OCI-M1 (cell line): ENCODE results near the gene FGF21.

Experiments
- DNase-seq: peaks from one replicate; lab custom pipeline; 2025; lab: John Stamatoyannopoulos, UW

FGF21 gene

DNA sequence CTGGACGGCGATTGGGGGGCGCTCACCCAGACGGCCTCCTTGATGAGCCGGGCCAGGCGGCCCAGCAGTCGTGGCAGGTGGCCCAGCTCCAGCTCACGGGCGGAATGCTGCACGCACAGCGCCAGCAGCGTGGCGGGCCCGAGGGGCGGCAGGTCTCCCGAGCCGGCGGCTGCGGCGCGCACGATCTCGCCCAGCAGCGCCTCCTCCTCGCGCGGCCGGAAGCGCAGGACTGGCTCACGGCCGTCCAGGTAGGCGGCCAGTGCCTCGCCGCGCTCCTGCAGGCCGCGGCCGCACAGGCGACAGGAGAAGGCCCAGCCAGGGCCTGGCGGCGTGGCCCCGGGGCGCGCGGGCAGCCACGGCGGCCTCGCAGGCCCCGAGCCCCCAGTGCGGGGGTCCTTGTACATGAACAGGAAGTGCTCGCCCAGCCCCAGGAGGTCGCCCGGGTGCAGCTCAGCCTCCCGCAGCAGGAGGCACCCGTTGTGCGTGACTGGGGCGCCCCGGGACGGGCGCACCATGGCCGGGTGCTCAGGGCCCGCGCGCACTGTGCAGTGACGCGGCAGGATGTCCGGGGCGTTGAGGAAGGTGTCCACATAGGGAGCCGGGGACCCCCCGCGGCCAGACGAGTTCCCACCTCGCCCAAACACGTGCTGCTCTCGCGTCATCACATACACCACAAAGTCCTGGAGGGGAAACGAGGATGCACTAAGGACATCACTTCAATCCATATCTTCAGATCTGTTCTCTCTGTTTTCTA, 26.2 kb upstream of the FGF21 start:
- DNase-seq = no peak

DNA sequence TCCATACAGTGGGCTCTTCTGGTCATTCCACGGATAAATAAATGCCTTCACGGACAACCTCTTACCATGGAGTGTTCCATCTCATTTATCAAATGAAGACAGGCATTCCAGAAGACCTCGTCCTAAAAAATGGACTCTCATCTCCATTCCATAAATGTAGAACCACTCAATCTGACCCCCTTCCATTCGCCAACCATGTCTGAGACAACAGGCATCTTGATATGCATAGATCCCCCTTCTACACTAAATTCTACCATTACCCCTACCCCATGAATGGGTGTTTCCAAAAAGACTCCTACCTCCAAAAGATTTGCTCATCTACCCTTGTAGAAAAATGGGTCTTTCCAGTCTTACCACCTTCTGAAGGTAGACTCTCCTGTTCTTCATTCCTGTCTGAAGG, 23.9 kb upstream of the FGF21 start:
- DNase-seq = no peak

DNA sequence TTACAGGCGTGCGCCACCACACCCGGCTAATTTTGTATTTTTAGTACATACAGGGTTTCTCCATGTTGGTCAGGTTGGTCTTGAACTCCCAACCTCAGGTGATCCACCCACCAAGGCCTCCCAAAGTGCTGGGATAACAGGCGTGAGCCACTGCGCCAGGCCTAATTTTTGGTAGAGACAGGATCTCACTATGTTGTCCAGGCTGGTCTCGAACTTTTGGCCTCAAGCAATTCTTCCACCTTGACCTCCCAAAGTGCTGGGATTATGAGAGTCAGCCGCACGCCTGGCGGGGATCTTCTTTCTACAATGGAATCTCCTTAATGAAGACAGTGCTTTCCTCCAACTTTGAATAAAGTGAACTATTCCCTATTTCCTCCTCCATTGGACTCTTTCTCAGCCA, 20.7 kb upstream of the FGF21 start:
- DNase-seq = no peak

DNA sequence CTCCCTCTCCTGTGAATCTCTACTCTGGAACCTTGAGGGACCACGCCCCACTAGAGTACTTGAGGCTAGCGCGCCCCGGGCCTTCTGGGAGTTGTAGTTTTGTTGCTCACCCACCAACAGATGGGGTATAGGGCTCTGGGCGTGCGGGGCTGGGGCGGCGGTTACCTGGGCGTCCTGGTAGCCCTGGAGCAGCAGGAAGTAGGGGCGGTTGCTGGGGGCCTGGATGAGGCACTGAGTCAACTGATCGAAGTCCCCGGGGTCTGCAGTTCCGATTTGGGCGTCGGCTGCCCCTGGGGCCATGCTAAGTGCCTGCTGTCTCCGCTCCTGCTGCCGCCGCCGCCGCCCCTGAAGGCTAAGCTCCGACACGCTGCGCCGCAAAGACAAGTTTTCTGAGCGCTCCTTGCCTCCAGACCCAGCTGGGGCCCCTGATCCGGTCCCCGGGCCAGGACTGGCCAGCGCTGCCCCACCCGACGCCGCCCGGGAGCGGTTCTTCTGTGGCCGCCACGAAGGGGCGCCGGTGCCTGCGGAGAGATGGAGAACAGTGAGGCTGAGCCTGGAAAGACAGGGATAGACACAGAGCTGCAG, 20.2 kb upstream of the FGF21 start:
- no peak for DNase-seq

DNA sequence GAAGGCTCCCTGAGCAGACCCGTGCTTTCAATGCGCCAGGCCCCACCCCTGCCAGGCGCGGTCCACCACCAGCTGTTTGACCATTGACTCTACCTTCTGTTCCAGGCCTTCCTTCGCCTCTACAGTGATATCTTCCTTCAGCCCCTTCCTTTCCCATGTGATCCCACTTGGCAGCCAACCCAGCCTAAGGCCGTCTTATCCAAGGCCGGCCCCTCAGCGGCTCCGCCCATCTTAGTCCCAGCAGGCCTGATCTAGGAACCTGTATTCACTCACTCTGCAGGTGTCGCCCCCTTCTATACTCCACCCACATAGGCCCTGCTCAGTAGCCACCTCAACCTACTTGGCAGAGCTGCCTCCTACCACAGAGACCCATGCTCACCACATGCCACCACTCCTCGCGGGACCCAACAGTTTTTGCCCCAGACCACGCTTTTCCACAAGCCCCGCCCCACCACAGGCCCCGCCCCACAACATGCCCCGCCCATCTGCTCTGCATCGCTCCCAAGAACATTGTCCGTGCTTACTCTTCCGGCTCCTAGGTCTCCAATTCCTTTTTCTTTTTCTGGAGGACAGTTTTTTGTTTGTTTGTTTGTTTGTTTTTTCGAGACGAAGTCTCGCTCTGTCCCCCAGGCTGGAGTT, 17.8 kb upstream of the FGF21 start:
- no peak for DNase-seq

DNA sequence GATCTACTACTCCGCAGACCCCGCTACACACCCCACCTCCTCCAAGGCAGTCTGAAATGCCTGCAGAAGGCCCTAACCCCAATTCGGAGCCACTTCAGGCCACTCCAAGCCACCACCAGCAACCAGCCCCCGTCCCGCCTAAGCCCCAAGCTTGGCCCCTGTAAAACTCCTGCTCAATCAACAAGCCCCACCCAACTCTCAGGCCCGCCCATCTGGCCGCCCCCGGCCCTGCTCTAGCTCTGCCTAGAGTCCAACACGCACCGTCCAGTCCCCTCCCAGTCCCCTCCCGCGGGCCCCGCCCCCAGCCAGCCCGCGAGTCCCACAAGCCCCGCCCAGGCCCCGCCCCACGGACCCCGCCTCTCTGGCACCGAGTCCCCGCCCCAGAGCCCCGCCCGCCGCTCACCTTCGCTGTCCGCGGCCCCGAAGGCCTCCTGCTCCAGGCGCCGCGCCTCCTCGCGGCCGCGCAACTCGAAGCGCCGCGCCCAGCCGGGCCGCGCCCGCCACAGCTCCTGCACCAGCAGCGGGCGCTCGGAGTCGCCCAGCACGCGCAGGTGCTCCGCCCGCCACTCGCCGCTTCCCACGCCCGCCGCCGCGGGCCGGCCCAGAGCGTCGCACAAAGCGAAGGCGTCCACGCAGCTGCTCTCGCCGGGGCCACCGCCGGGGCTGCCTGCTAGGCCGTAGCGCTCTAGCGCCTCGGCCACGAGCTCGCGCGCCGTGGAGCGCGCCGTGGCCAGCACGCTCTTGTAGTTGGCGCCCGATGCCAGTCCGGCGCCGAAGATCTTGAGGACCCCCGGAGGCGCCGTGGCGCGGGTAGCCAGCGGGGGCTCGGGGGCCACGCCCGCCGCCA, 16.5 kb upstream of the FGF21 start:
- peak; percentile 93 for DNase-seq

DNA sequence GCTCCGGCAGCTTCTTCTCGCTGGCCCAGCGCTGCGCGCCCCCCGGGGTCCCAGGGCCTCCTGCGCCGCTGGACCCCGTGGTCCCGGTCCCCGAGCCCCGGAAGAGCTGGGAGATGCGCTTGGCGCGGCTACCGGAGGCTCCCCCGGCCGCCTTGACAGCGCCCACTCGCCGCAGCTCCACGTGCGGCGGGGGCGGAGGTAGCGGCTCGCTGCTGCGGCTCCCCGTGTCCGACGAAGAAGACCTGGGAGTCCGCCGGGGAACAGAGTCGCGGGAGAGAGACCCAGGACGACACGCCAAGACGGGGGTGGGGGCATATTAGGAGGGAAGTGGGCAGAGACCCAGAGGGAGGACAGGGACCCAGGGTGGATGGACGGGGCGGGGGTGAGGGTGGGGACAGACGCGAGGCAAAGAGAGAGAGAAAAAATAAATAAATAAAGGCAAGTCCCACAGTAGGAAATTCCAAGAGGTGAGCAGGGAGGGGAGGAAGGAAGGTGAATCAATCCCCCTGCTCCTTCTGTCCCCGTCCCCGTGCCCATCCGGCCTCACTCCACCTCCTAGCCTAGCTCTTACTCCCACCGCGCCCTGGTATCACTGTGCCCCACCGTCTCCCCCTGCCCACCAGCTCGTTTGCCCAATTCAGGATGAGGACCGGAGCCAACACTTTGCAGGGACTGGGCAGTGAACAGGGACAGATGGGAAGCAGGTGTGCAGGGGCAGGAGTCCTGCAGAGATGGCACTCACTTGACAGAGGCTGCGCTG, 15.7 kb upstream of the FGF21 start:
- DNase-seq = no peak

DNA sequence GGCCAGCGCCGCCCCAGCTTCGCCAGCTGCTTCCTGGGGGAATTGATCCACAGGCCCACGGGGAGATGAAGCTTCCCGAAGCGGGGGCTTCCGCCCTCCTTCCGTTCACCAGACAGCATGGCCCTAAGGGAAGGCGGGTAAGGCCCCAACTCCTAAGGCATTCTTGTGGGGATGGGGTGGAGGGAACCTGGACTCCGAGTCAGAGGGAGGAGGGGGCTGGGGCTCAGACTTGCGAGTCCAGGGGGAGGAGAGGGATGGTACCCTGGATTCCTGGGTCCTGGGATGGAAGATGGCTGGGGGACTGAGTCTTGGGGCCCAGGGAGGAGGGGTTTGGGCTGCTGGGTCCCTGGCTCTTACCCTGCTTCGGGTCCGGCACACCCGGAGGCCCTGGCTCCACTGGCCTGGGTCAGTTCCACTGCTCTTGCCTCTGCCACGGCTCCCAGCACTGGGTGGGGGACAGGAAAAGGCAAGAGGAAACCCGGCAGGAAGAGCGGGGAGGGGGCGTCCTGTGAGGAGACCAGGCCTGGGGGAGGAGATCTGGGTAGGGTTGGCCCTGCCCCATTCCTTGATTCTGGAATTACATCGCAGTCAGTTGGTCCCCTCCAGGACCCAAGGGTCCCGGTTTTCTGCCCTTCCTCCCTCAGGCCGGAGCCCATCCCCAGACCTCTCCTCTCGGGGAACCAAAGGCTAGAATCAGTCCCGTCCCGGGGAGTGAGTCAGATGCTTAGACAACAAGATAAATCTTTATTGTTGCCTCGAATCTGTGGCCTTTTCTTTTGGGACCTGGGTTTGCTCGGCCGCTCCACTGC, 15.0 kb upstream of the FGF21 start, which contains the start of gene RASIP1:
Gene RASIP1, minus strand, starts transcription at position 447 of the 809 bp plus-strand sequence. Its CDS starts 328 bp downstream, at position 119.
- no peak for DNase-seq

DNA sequence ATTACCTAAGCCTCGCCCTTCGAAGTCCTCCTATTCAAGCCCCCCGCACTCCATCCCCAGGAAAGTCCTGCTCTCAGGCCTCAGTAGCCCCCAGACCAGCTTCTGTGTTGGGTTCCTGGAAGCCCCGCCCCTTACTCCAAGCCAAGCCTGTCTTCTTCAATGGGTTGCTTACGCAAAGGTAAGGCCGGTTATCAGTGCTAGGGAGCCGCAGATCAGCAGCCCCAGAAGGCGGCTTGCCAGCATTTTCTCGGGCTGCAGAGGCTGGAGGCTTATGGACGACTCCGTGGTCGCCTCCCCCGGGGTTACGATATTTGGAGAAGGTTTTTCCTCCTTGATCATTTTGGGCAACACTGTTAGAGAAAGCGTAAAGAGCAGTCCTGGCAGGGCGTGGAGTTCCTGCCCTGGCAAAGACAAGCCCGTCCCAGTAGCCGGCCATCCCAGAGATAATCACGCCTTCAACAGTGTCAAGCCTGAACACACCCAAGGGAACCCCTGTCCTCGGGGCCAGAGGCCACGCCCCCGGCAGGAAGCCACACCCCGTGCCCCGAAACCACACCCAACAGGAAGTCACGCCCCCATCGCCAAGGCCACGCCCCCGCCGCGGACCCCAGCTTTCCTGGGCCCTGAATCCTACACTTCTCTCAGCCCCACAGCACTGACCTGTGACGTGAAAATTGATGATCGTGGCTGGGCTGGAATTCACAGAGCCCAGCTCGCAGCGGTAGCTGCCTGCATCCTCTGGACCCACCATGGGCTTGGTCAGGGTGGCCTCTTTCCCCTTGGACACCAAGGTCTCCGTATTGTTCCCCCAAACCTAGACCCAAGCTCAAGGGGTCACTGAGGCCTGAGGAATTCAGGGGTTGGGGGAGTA, 14.0 kb upstream of the FGF21 start:
- DNase-seq = peak; percentile 41

DNA sequence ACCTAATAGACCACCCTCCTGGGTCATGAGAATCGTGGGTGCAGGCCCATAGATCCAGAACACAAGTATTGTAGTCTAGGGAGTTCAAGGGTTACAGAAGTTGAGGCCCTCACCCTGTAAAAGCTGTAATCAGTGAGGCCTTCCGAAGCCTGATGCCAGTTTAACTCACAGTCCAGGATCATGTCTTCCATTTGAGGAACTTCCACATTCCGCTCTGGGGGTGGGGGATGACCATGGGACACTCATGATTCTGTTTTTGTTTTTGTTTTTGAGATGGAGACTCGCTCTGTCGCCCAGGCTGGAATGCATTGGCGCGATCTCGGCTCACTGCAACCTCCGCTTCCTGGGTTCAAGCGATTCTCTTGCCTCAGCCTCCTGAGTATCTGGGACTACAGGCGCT, 13.2 kb upstream of the FGF21 start:
- no peak for DNase-seq

DNA sequence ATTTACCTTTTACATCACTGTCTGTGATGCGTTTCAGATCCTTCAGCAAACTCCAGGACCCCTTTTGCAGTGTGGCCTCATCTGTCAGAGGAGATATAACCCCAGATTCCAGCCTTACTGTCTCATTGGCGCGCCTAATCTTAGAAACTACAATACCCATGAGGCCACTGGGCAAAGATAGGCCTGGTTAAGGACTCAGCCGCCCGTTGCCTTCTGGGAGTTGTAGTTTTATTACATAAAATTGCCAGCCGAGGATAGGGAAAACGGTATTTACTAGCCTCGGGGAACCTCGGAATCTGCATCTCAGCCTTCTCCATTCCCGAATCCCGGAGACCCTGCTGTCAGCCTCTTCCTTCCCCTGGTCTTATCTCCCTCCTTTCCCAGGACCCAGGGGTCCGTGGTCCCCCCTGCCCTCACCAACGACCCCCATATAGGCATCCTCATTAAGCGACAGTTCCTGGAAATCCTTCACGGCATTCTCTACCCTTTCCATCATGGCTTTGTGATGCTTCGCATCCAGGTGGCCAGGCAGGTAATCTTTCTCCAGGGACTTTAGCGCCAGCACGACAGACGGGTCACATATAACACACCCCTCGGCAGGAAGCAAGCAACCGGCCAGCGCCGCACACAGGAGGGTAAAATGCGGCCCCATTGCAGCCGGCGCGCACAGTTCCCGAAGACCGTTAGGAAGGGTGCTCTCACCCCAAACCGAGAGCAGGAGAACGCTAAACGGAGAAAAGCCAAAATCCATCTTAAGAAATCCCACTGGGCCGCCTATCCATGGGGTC, 9.9 kb upstream of the FGF21 start:
- peak; percentile 77 for DNase-seq

DNA sequence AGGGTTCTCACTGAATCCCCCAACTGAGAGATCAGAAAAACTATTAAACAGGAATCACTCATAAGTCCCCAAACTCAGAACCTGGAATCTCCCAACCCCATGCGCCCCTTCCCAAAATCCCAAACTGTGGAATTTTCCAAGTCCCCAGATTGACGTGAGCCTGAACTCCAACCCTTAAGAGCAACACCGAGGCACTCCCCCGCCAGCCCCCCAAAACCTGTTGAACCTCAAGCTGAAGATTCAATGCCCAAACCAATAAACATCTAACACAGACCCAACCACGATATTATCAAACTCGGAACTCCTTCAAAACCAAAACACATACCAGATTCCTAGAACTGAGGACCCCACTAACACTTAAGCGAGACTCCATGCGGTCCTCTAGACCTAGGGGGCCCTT, 9.2 kb upstream of the FGF21 start:
- DNase-seq = no peak

DNA sequence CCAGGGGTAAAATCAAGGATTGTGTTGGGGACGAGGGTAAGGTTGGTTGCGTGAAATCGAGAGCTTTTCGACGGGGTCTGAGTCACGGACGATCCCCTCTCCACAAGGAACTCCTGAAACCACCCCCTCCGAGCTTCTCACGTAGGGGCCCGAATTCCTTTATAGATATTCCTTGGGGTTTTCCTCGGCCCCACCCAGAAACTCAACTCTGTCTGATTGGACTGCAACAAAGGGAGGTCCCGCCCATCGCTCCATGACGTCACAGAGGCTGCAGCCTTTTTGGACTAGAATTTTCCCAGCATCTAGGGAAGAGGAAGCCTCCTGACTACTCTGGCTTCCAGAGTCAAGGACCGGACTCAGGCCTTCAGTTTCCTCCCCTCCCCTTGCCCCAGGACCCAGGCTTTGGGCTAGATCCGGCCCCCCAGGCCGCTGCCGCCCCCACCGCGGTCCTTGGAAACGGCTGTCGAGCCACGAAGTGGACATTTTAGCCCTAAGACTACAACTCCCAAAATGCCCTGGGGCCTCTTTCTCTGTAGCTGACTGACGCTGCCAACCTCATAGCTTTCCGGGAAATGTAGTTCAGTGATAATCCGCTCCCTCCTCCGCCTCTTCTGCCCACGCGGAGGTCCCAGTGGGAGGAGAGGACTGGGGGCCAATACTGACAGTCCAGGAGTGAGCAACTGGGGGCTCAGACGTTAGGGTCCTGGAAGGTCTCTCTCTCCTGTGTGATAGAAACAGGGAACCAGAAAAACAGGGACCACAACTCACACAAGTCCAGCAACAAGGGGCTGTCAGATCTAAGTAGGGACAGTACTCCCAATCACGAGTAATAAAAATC, 8.4 kb upstream of the FGF21 start, which contains the start of gene IZUMO1:
Gene IZUMO1, minus strand, starts transcription at position 172 of the 838 bp plus-strand sequence. CDS start 1,050 bp downstream, outside the sequence.
- peak; percentile 83 for DNase-seq

DNA sequence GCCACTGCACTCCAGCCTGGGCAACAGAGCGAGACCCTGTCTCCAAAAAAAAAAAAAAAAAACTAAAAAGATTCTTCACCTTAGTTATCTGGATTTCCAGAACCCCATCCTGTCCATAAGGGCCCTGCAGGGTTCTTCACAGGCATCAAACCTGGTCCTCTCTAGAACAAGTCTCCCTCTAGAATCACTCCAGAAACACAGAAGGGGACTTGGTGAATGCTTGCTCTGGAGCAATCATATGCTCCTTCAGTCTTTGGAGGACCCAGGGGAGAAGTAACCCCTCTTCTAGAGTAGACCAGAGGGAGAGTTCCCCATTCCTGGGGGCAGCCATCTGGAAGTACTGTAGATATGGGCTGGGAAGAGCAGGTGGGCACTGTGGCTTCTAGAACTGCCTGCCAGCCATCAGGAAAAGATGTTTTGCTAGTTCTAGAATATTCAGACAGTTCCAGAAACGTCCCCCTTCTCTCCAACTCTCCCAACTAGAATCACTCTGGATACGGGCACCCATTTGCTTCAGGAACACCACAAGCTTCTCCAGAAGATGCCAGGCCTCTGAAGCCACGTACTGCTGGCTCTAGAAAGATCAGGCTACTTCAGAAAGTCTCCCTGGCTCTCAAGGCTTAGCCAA, 5.6 kb upstream of the FGF21 start:
- DNase-seq = no peak

DNA sequence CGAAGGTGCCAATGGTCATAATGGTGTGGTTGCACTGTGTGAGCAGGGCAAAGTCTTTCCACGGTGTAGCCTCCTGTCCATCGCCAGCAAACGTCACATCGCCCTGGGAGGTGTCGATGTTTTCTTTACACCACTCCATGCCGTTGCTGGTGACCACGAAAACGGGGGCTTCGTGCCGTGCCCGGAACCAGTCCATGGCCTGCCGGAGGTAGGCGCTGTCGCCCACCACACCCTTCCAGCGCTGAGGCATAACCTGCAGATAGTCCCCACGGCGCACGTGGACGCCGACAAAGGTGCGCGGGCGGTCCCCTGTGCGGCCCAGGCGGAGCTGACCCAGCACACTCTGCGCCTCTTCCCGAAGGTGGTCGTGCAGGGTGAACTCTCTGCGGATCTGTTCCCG, 5.0 kb upstream of the FGF21 start:
- DNase-seq = no peak

DNA sequence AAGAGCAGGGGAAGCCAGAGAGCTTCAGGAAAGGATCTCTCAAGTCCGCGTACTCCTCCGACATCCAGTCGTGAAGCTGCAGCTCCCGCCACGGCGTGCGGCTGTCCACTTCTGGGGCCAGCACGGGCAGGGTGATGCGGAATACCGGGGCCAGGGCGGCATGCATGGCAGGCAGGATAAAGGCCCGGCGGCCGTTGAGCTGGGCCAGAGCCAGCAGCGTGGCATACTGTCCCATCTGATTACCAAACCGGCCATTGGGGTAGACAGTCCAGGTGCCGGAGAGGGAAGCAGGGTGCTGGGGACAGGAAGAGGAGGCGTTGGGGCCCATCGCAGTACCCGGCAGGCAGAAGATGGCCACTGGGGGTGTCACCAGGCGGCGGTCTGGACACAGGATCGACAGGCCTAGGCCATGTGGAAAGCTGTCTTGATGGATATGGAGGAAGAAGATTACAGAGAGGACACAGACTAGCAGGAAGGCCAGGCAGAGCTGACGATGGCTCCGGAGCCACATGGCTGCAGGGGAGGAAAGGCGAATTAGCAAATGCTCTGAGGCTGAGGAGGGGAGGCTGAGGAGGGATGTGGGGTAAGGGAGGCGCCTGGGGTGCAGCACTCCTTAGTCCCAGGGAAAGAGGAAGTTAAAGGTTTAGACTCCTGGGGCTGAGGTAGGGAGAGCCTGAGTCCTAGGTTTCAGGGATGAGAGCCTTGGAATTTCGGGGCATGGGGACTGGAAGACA, 4.4 kb upstream of the FGF21 start:
- no peak for DNase-seq
